ENCODE data around the gene SPO11.

Gene SPO11

GRCh38 chr20:57312138-57312537 is 17.5 kb upstream of the SPO11 start:
- DNase-seq = no peak

GRCh38 chr20:57313230-57313629 is 16.4 kb upstream of the SPO11 start:
- DNase-seq = no peak

GRCh38 chr20:57313951-57314350 is 15.7 kb upstream of the SPO11 start:
- no peak for DNase-seq

- peak; percentile 18 for DNase-seq
Observed at GRCh38 chr20:57315083-57315975, 14.3 kb upstream of the SPO11 start.

GRCh38 chr20:57315976-57316480 is 13.6 kb upstream of the SPO11 start:
- DNase-seq = no peak

GRCh38 chr20:57316795-57317201 is 12.8 kb upstream of the SPO11 start:
- DNase-seq = no peak

- DNase-seq = no peak
Observed at GRCh38 chr20:57317316-57317788, 12.3 kb upstream of the SPO11 start.

- no peak for DNase-seq
Observed at GRCh38 chr20:57317789-57318371, 11.7 kb upstream of the SPO11 start.

GRCh38 chr20:57319584-57319983 is 10.0 kb upstream of the SPO11 start:
- no peak for DNase-seq

GRCh38 chr20:57320358-57320757 is 9.2 kb upstream of the SPO11 start:
- no peak for DNase-seq

GRCh38 chr20:57321142-57321541 is 8.5 kb upstream of the SPO11 start:
- no peak for DNase-seq

GRCh38 chr20:57322476-57322875 is 7.1 kb upstream of the SPO11 start:
- no peak for DNase-seq

- no peak for DNase-seq
Observed at GRCh38 chr20:57323034-57323433, 6.6 kb upstream of the SPO11 start.

GRCh38 chr20:57325632-57326356 is 3.8 kb upstream of the SPO11 start:
- DNase-seq = no peak

- DNase-seq = peak; percentile 84
Observed at GRCh38 chr20:57326667-57327455, 2.7 kb upstream of the SPO11 start.

- no peak for DNase-seq
Observed at GRCh38 chr20:57327820-57328219, 1.8 kb upstream of the SPO11 start.

GRCh38 chr20:57330998-57331397 is 1.4 kb downstream of the SPO11 start:
- DNase-seq = no peak

- peak; percentile 12 for DNase-seq
Observed at GRCh38 chr20:57332105-57333089, 2.8 kb downstream of the SPO11 start.

- no peak for DNase-seq
Observed at GRCh38 chr20:57335392-57335791, 5.8 kb downstream of the SPO11 start.

- no peak for DNase-seq
Observed at GRCh38 chr20:57341663-57342062, 12.1 kb downstream of the SPO11 start.

GRCh38 chr20:57342829-57343228 is 13.2 kb downstream of the SPO11 start:
- no peak for DNase-seq

All from NCI-H526 treated with DMSO at 0.1 percent for 48 hours (cell line).